Measurements from ENCODE around the gene RAB26.

RAB26 gene

DNA sequence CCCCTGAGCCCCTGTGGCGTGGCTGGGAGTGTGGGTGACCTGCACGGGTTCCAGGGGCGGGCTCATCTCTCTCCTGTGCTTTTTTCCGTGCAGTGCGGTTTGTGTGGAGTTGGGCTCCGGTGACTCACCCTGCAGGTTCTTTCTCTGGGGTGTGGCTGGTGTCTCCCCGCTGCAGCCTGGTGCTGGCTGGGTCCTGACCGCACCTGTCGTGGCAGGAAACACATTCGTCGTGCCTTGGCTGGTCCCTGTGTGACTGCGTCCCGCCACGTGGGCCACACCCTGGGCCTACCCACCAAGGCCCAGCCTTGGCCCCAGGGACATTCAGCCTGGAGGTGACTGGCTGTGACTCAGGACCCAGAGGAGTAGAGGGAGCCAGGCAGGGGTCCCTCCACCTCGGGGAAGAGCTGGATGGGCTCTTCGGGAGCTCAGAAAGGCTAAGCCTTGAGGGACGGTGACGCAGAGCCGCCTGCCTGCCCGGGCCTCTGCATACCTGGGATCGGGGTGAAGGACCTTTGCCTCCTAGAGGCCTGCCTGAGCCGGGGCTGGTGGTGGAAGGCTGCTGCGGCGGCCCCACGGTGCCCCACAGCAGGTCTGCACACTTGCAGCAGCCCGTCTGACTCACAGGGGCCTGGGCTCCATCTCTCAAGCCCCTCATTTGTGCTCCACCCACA is 14.9 kb downstream of the RAB26 start:
- DNase-seq: no peak

DNA sequence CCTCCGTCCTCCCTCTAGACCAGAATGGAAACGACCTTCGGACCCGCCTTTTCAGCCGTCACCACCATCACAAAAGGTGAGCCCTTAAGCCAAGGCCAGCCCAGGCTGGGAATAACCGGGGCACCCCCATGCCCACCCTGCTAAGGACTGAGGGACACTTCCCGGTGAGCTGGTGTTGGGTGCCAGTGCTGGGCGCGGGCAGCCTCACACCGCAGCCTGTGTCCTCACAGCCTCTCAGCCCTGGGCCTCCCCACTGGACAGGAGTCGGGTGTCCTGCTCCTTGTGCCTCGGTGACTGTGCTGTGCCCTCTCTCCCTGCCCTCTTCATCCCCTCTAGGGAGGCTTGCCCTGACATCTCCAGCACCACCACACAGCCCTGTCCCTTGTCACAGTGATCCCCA is 17.4 kb downstream of the RAB26 start:
- no peak for DNase-seq

DNA sequence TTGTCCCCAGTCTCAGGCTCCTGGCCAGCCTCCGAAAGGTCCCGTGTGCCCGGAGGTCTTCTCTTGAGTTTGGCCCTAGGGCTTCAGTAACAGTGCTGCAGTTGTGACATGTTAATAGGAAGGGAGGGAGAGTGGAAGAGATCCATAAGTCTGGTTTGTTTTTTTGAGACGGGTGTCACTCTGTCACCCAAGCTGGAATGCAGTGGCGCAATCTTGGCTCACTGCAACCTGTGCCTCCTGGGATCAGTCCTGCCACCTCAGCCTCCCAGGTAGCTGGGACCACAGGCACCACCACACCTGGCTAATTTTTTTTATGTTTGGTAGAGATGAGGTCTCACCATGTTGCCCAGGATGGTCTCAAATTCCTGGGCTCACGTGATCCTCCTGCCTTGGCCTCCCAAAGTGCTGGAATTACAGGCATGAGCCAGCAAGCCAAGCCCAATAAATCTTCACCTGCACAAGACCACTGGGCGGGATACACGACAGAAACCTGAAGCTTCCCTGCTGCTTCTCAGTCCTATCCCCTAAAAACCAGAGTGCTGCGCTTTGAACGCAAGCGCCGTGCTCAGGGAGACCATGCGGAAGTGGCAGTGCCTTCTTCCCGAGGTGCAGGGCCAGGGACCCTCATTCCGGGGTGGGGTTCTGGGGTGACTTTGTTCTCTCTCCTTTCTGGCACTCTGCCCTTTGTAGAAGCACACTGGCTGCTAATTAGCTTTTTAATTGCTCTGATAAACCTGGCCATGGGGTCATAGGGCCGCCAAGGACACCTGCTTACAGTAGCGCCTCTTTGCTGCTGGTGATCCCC is 18.0 kb downstream of the RAB26 start:
- no peak for DNase-seq

DNA sequence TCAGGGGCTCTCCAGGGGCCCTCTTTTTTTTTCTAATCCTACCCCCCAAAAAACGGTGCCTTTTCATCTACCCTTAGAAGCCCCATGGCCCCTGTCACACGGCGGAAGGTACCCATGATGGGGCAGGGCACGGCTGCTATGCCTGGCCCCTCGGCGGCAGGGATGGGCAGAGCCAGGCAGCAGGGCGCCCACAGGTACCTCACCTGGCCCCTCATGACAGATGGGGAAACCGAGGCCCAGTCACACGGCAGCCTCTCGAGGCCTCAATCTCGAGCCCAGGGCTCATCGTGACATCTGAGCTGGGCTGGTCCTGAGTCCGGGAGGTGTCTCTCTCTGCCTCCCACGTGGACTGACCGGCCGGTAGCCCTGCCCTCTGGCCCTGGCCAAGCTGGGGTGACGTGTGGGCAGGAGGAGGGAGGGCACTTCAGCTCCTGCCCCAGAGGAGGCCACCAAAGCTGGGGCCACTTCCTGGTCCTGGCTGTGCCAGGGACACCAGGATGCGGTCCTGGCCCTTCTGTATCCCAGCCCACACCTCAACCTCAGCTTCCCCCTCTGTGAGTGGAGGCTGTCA is 18.7 kb downstream of the RAB26 start:
- no peak for DNase-seq

DNA sequence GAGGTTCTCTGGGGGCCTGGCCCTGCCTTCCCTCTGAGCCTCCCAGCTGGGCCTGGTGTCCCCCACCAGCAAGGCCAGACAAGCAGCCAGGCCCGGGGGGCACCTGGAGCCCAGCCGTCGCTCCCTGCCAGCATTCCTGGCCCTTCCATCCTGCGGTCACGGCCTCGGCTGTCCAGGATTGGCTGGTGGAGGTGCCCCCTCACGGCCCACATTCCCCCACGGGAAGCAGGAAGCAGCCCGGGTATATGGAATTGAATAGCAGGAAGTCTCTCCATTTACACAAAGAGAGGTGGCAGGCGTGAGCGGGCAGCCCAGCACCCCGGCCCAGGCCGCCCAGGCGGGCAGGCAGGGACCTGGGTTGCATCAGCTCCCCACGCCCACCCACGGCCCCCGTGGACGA is 21.7 kb downstream of the RAB26 start:
- no peak for DNase-seq

DNA sequence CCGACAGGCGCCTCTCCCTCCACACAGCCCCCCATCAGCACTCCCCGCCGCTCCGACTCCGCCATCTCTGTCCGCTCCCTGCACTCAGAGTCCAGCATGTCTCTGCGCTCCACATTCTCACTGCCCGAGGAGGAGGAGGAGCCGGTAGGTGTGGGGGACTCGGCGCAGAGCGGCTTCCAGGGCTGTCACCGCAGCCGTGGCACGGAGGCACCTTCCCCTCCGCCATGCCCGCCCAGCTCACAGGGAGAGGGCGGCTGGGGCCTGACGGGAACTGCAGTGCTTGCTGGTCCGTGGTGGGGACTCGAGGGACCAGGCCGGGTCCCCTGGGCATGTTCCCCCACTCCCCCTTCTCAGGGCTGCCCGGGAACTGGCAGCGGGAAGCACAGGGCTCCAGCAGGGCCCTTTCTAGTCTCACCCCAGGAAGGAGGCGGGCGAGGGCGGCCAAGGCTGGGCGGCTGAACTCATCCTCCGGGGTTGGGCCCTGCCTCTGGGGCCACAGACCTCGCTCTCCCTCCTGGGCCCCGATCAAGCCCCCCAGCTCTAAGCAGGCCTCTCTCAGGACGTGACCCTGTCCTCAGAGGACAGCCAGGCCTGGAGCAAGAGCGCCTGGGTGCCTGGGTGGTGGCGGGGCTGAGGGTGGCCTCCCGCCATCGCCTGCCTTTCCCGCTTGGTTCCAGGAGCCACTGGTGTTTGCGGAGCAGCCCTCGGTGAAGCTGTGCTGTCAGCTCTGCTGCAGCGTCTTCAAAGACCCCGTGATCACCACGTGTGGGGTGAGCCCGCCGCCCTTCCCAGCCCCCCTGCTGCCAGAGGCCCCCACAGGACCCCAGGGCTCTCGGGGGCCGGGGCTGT is 22.4 kb downstream of the RAB26 start:
- DNase-seq: no peak

DNA sequence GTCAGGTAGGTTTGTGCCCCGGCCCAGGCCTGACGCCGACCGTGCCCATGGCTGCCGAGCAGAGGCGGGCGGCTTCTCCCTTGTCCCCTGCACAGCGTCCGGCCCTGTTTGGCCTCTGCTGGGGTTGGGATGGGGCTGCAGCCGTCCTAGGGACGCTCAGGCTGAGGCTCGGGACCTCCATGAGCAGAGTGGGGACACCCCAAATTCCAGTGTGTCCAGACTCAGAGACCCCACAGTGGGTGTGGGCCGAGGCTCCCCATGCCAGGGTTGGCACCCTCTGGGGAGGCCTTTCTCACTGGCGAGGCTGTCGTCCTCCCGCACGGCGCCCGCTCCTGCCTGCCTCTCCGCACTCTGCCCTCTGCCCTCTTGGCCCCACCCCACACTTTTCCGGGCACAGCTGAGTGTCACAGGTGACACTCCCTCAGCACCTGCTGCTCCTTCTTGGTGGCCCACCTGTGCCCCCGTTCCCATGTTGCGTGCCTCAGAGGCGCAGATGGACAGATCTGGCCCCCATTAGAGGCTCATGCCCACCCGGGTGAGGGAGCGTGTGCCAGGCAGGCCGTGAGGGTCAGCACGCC is 23.3 kb downstream of the RAB26 start:
- DNase-seq: no peak

DNA sequence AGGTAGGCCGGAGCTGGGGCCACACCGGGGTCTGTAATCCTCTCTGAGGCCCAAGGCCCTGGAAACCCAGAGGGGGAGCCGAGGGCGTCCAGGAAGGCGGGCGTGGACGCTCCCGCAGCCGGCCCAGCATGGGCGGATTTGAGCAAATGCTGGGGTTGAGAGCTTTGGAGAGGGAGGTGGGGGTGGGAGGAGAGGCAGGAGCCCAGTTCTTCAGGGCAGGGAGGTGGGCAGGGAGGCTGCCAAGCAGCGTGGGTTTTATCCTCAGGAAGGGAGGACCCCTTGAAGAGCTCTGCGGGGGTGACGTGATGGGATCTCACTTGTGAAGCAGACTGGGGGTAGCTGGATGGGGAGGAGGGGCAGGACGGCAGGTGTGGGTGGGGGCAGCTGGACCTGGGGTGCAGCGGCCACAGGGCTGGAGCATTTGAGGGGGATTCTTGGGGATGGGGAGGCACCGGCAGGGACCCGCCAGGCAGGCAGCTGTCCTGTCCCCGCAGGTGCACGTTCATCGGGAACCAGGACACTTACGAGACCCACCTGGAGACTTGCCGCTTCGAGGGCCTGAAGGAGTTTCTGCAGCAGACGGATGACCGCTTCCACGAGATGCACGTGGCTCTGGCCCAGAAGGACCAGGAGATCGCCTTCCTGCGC is 24.4 kb downstream of the RAB26 start:
- DNase-seq: no peak

DNA sequence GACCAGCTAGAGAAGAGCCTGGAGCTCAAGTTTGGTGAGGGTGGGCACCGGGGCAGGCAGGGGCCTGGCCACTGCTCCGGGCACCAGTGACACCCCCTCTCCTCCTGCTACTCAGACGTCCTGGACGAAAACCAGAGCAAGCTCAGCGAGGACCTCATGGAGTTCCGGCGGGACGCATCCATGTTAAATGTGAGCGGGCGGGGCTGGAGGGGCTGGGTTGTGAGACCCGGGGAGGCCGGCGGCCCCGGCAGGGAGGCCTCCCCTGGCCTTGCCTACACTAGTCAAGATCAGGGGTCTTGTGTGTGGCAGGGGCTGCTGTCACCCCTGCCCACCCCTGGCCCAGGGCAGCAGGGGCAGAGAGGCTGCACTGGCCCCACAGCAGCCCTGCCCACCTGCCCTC is 24.9 kb downstream of the RAB26 start:
- no peak for DNase-seq

DNA sequence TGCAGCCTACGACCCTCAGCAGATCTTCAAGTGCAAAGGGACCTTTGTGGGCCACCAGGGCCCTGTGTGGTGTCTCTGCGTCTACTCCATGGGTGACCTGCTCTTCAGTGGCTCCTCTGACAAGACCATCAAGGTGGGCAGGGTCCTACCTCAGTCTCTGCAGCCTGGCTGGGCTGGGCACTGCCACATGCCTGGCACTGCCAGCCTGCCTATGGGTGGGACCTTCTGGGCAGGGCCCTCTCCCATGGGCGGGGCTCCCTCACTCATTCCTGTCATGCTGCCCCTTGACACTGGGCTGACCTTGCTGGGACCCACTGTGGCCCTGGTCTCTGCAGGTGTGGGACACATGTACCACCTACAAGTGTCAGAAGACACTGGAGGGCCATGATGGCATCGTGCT is 25.5 kb downstream of the RAB26 start:
- DNase-seq: no peak

DNA sequence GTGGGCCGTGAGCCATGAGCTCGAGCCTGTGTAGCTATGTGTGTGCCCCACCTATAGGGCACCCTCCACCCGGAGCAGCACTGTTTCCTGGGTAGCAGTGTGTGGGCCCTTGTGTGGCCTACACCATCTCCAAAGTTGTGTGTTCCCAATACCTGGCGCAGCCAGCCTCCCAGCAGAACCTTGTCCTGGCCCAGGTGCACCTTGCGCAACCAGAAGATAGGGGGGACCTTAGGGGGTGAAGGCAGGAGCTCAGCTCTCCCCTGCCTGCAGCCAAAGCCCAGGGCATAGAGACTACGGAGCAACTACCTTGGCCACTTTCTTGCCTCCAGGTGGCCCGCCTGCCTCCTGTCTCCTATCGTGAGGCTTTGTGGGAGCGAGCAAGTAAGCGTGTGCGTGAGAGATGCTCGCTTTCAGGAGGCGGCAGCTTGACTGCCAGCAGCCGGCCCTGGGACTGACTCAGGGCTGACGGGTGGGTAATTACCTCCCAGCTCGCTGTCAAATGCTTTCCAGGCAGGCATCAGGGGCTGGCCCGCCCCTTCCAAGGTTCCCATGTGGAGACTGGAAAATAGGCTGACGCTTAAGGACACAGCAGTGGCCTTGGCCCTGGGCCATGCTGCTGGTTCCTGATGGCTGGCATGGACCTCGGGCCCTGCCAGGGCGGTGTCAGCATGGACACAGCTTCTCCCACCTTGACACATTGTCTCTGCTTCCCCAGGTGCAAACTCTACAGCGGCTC is 26.1 kb downstream of the RAB26 start:
- DNase-seq: no peak

DNA sequence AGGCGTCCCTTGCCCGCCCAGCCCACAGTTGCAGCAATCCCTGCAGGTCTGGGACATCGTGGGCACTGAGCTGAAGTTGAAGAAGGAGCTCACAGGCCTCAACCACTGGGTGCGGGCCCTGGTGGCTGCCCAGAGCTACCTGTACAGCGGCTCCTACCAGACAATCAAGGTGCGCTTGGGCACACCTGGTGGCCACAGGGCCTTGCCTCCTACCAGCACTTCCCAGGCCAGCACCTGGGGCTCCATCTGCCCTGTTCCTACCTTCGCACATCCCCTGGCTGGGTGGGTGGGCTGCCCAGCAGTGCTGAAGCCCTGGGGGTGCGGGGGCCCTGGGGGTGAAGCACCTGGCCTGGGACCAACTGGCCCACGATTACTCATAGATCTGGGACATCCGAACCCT is 27.0 kb downstream of the RAB26 start:
- DNase-seq: no peak

DNA sequence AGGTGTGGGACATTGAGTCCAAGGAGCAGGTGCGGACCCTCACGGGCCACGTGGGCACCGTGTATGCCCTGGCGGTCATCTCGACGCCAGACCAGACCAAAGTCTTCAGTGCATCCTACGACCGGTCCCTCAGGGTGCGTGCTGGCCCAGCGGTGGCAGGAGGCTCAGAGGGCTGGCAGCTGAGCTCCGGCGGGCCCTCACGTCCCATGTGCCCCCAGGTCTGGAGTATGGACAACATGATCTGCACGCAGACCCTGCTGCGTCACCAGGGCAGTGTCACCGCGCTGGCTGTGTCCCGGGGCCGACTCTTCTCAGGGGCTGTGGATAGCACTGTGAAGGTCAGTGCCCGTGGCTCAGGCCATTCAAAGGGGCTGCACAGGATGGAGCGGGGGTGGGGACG is 27.6 kb downstream of the RAB26 start:
- no peak for DNase-seq

DNA sequence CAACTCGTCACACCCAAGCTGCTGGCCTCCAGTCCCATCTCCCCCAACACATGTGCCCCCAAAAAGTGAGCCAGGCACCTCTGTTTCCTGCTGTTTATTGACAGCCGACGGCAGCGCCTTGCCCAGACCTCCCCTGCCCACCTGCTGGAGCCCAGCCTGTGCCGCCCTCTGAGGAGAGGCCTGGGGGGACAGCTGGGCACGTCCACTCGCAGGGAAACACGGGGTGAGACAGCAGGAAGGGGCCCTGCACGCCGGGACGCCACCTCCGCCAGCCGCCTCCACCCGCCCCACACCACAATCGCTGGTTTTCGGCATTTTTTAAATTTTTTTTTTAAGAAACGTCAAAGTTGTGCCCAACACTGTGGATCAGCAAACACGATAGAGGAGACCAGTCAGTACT is 28.7 kb downstream of the RAB26 start:
- DNase-seq: no peak

DNA sequence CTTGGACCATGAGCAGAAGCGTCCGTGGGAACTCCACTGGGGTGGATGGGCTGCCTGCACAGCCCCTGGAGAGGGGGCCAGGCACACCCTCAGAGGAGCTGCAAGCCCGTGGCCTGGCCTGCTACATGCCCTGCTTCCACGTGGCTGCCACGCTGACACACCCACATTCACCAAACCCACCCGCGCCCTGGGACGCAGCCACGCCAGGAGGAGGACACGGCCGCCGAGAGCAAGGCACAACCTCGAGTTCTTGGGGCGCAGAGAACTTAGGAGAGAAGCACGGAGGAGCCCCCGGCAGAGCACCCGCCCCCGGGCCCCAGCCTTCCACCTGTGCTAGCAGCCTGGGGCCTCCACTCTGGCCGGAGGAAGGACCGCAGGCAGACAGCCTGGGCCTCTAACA is 29.1 kb downstream of the RAB26 start:
- no peak for DNase-seq

DNA sequence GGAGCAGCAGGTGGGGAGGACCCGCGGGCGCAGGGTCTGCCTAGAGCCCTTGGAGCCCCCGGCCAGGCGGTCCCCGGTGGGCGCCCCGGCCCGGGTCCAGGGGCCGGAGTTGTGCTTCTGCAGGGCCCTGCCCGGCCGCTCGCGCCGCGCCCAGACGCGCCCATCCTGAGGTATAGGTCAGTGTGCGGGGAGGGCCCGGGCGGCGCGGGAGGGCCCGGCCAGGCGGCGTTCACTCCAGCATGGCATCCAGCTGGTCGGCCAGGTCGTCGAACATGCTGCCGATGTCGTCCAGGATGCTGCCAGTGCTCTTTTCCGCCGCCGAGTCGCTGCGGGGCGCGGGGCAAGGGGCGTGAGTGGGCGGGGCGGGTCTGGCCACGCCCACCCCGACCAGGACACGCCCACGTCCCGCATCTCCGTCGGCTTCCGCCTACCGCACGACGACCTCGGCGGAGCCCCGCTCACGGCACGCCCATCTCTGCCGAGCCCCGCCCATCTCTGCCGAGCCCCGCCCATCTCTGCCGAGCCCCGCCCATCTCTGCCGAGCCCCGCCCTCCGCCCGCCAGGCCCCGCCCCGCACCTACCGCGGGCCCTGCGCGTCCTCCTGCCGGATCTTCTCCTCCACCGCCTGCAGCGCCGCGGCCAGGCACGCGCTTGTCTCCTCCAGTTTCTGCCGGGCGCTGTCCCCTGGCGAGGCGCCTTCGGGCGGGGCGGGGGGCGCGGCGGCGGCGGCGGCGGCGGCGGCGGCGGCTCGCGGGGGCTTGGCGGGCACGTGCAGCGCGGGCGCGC is 30.1 kb downstream of the RAB26 start:
- DNase-seq: no peak

DNA sequence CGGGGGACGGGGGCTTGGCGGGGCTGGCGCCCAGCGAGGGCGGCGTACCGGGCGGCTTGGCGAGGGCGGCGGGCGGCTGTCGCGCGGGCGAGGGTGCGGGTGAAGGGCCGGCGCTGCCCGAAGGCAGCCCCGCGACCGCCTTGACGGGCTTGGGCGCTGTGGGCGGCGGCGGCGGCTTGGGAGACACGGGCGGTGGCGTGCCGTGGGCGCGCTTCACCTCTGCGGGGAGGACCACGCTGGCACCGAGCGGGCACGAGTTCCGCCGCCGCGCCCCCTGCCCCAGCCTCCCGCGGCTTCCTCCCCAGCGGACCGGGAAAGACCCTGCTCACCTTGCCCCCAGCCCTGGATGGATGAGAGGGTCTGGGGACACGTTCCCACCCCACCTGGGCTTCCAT is 30.7 kb downstream of the RAB26 start:
- no peak for DNase-seq

DNA sequence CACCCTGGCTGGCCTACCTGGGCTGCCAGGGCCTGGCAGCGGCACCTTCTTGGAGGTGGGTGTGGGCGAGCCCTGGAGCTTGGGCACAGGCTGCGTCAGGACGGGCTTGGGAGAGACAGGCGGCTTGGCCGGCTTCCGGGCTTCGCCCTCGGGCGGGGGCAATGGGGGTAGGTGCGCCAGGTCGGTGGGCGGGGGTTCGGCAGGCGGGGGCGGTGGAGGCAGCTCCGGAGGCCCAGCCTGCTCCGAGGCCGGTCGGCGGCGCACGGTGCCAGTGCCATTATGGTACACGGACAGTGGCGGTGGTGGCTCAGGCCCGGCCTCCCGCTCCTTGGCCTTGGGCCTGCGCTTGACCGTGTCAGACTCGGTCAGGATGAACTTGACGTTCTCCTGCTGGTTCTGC is 31.2 kb downstream of the RAB26 start:
- no peak for DNase-seq

DNA sequence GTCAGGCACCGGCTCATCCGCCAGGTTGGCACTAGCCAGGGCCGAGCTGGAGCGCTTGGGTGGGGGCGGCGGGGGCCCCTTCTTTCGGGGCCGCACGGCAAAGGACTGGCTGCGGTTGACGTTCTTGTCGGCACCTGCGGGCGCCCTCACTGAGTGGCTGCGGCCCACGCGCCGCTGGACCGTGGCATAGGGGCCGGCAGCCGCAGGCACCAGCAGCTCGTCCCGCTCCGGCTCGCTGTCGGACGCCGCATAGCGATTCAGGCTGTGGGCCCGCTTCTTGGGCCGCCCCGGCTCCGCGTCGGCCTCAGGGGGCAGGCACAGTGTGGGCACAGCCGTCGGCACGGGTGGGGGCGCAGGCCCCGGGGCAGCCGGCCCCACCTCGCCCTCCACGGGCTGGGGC is 32.0 kb downstream of the RAB26 start:
- DNase-seq: no peak

DNA sequence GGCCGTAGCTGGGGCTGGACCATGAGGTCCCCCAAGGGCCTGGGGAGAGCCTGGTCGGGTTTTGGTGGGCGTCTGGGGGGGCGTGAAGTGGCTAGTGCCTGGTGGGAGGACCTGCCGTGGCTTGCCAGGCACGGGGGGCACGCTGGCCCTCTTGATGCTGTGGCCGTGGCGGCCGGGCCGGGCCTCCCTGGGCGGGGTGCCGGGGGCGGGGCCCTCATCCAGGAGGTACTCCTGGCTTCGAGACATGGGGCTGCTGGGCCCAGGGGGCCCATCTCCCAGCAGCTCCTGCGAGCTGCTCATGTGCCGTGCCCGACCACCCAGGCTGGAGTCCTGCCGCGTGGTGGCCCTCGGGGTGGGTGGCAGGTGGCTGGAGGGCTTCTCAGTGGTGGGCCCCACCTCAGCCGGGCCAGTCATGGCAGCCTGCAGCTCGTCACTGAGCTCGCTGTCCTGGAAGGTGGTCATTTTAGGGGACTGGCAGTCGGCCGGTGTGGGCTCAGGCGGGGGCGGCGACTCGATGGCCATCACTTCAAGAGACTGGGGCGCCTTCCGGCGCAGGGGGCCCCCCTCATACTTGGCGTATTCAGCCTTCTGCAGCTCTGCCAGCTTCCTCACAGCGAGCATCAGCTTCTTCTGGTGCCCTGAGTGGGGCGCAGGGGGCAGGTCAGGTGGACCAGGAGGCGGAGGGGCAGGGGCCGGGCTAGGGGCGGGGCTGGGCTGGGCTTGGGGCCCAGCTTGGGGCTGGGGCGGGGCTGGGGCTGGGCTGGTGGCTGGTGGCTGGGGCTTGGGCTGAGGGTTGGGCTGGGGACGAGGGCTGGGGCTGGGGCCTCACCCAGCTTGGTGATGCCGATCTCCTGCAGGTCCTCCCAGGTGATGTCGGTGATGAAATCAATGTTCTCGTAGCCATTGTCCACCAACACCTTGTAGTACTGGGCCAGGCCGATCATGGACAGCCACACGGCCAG is 32.8 kb downstream of the RAB26 start:
- DNase-seq: no peak

Measured in NCI-H345 (cell line).